Hematopoietic multipotent progenitor cell (in vitro differentiated cells): Measurements from ENCODE around the gene RELL1. TPM values are rescaled to one million over a fixed set of nuclear protein-coding genes. Genes with fewer than 3 reads are reported as not detected.

Experiments
- DNase-seq, 3 donors: peaks; one replicate each; pipeline ENCODE4 v3.0.0-alpha.2; 2011 to 2015; ENCODE audit warnings: low read depth in 2 of 3, low spot score in 2 of 3
- total RNA-seq: library from RNA; depleted of rRNA; stranded (reverse); fragments of >200 nt; gene quantifications from one replicate; pipeline ENCODE4 v1.2.3, GENCODE V29; 2012

Gene RELL1
- total RNA-seq, 1 donor, result 63.0 TPM

- DNase-seq, result no peak
Measured at GRCh38 chr4:37667197-37668100, 18.7 kb downstream of the RELL1 start.

- DNase-seq, result no peak
Measured at GRCh38 chr4:37666625-37667071, 19.5 kb downstream of the RELL1 start.

DNA sequence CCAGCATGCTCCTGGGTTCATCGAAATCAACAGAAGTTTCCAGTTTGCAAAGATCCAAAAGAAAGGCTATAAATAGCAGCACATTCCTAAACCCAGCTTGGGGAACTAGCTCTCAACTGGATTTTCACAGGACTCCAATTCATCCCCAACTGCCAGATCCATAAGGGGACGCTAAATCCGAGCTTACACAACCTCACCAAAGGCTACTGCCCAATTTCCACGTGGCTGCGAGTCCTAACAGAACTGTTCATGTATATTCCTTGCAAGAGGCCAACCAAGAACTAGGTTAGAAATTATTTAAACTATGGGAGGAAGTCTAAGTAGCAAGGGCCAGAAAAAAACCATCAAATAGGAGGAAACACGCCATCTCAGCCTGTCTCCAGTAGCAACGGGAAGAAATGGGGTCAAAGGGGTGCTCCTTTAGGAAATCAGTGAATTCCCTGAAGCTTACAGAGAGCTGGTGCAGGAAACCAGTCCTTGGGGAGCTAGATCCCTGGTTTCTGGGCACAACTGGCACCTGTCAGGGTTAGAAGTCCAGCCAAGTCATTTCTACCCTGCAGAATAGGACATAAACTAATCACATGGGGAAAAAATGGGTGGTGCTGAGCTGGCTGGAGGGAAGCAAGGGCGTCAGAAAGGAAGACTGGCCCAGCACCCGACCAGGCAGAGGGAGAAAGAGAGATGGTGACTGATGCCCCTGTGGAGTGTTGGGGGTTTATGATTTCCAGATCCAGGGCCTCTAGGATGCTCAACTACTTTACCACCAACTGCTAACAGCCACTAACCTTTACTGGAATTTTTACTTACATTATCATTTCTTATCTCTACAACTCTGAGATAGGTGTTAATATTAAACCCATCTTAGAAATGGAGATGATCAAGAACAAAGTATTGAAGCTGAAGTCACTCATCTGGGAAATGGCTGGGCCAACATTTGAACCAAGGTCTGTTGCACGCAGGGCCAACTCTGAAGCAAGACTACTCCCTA, 20.5 kb downstream of the RELL1 start:
- DNase-seq, result no peak

DNA sequence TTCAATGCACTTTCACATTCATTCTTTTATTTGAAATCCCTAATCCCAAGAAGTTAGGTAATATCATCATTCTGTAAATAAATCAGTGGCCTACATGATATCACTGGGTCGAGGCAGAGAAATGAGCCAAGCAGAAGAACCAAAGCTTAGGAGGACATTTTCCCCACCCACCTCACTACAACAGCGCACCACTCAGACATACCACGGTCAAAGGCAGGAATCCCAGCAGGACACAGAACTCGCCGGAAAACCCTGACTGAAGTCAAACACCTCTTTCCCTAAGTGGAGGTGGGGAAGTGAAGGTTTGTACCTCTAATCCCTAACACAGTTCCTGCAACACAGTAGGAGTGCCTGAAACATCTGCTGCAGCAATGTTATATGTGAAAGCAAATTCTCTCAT, 21.5 kb downstream of the RELL1 start:
- no peak for DNase-seq

DNA sequence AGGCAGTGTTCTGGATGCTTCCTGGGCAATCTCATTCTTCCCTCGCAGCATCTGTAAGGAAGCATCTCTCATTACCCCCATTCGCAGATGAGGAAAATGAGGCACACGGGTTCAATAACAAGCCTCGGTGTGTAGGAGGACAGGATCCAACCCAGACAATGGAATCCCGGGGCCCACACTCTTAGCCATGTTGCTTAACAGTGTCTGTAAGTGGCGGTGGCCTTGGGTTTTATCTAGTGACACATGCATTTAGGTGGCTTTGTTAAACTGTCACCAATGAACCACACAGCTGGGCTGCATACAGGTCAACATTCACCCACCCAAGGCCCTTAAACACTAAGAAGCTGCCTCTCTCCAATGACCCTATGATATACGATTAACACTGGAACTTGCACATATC, 22.6 kb downstream of the RELL1 start:
- DNase-seq, result no peak

DNA sequence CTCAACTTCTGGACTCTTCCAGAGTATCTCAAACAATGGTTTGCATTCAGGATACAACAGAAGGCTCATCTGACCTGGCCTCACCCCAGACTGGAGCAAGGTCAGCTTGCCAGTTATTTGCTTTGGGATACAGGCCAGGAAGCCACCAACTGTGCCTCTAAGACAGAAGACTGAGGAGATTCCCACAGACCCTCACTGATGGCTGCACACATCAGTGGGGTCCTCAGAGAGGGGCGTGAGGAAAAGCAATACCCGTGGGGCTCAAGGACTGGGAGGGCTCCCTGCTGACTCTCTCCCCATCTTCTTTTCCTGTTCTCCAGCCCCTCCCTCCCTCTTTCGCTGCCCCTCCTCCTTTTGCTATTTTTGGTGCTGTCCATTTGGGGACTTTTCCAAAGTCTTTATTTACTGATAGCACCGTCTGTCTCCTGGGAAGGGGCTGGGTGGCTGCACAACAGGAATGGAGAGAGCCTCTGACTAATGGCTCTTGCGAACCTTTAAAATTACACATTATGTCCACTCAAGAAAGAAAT, 23.2 kb downstream of the RELL1 start:
- no peak for DNase-seq

GRCh38 chr4:37662251-37662650, 23.9 kb downstream of the RELL1 start:
- no peak for DNase-seq

- no peak for DNase-seq
Measured at GRCh38 chr4:37661772-37662171, 24.4 kb downstream of the RELL1 start.

DNA sequence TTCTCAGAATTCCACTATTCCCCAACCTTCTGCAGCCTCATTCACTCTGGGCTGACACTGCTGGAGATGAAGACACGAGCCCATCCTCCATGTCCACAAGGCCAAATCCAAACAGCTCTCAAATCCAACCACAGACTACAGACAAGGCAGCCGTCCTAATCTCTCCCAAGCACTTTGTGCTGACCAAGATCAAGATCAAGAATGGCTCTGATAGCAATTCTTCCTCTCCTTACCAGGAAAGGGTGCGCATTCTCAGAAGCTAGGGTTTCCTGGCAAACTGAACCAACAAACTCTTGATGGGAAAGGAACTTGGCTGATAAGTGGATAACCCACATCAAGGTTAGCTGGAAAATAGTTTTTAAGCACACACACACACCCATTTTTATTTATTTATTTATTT, 26.5 kb downstream of the RELL1 start:
- DNase-seq, result no peak

- peak in 1 of 3 donors; percentile 28 for DNase-seq
Measured at GRCh38 chr4:37656649-37657048, 29.5 kb downstream of the RELL1 start.

- no peak for DNase-seq
Measured at GRCh38 chr4:37653601-37654000, 32.6 kb downstream of the RELL1 start.

DNA sequence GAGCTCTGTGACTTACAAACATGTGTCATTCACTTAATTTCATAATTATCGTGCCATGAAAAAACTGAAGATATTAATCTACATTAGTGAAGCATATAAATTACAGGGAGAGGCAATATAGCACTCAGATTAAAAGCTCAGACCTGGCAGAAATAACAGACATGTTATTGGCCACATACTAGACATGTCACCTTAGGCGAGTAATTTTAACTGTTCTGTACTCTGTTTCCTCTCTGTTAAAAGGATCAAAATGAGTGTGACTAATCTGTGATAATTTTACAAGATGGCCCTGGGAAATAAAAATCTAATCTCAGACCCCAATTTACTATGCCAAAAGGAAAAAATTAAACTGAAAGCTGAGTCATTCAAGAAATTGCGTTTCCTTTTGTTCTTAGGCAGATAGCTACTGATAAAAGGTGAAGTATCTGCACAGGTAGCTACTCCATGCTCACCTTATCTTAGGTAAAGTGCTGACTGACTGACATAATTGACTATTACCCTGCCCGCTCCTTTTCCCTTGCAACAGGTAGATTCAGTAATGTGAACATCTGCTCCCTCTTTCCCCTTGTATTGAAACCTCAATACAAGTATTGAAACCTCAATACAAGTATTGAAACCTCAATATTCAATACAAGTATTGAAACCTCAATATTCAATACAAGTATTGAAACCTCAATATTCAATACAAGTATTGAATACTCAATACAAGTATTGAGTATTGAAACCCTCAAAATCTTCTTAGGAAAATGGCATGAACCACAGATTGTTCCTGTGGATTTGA, 33.2 kb downstream of the RELL1 start:
- DNase-seq, result no peak

DNA sequence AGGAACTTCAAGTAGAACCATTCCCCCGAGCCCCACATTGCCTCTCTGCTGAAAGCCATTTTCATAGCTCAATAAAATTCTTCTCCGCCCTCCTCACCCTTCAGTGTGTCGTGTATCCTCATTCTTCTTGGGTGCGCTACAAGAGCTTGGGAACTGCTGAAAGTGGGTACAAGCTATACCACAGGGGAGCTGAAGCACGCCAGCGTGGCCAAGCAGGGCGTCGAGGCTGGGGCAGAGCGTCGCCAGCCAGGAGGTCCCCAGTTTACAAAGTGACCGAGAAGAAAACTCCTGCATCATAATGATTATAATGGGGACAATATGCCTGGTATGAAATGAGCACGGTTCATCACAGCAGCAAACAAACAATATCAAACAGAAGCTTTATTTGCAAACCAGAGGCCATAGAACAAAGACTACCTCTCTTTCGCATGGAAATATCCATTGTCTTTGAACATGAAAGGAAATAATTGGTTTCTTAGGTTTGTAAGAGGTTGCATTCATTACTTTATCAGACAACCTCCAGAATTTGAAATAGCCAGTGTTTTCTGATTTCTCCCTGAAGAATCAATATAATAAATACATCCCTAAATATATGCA, 34.3 kb downstream of the RELL1 start:
- no peak for DNase-seq

DNA sequence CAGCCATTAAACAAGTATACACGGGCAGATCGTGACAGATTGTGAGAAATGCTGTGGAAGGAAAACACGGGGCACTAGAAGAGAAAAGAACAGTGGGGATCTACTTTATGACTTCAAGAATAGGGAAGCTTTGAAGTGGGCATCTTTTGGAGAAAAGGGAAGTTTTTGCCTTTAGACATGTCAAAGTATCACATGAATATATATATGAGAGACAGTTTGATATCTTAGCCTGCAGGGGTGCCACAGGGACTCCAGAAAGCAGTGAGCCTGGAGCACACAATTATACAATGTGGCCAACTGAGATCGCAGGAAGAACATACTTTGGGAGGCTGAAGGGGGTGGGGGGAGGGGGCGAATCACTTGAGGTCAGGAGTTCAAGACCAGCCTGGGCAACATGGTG, 35.7 kb downstream of the RELL1 start:
- no peak for DNase-seq

DNA sequence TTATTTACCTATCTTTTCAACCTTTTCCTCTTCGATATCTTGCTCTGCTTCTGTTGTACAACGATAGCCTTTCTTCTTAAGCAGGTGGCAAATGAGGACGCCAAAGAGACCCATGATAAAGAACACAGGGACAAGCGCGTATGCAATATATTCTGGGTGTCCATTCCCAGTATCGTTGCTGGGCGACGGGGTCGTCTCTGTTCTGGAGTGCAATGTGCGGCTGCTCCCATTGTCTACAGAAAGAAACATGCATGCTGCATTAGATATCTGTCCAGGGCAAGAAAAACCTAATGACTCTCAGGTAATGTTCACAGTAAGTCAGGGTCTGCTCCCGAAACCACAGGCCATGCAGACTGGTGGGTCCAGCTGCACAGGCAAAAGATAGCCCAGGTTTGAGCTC, 36.9 kb downstream of the RELL1 start:
- no peak for DNase-seq

- no peak for DNase-seq
Measured at GRCh38 chr4:37648084-37648817, 37.9 kb downstream of the RELL1 start.

DNA sequence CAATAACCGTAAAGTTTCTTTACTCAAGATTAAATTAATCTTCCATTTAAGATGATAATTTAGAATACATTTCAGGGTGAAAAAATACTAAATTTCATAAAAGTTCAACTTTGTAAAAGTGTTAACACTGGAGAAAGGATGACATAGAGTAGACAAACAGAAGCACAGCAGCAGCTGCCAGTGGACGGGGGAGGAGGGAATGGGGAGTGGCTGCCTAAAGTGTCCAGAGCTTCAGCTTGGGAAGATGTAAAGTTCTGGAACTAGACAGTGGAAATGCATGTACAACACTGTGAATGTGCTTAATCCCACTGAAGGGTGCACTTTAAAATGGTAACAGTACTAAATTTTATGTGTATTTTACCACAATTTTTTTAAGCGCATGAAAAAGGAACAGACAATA, 39.9 kb downstream of the RELL1 start:
- DNase-seq, result no peak

- DNase-seq, result no peak
Measured at GRCh38 chr4:37645736-37646135, 40.4 kb downstream of the RELL1 start.

- no peak for DNase-seq
Measured at GRCh38 chr4:37644962-37645361, 41.2 kb downstream of the RELL1 start.
